Measurements from ENCODE around the gene BOK.
"Not testable (repeated sequence)": the region's sequence is repeated elsewhere in the genome, so short reads cannot be mapped to it uniquely, and the experiment has no call there.

BOK gene, protein sequence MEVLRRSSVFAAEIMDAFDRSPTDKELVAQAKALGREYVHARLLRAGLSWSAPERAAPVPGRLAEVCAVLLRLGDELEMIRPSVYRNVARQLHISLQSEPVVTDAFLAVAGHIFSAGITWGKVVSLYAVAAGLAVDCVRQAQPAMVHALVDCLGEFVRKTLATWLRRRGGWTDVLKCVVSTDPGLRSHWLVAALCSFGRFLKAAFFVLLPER

DNA sequence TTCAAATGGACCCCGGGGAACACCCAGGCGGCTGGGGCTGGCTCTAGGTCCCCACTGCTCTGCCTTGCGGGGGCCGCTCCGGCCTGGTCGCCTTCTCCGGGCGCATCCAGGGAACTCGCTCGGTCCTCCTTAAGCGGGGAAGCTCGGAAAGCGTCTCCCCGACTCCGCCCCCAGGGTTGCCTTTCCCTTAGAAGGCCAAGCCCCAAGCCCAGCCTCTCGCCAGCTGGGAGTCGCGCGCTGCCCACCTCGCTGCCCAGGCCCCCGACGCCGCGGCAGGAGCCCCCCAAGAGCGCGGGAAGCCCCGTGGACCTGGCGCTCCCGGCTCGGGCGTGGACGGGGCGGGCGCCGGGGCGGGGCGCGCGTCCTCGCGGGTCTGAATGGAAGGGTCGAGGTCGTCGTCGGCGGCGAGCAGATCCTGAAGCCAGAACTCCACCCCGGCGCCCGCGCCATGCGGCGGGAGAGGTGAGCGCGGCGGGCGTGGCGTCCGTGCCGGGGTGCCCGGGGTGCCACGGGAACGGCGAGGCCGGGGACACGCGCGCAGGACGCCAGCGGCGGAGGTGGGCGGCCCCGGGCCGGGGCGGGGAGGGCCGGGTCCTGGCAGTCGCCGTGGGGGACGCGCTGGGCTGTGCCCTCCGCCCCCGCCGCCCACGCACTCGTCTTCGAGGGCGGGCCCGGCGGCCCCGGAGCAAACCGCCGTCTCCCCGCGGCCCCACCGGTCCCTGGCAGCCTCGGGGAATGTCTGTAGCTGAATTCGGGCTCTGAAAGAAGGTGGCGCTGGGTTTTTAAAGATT is at the start of gene BOK:
BOK (plus strand) TSS at position 214 of the 791 bp plus-strand sequence. CDS start 739 bp downstream, outside the sequence.
- DNase-seq, result peak; percentile 71

GRCh38 chr2:241509155-241509784 is 49.3 kb upstream of the BOK start:
- DNase-seq, result no peak

DNA sequence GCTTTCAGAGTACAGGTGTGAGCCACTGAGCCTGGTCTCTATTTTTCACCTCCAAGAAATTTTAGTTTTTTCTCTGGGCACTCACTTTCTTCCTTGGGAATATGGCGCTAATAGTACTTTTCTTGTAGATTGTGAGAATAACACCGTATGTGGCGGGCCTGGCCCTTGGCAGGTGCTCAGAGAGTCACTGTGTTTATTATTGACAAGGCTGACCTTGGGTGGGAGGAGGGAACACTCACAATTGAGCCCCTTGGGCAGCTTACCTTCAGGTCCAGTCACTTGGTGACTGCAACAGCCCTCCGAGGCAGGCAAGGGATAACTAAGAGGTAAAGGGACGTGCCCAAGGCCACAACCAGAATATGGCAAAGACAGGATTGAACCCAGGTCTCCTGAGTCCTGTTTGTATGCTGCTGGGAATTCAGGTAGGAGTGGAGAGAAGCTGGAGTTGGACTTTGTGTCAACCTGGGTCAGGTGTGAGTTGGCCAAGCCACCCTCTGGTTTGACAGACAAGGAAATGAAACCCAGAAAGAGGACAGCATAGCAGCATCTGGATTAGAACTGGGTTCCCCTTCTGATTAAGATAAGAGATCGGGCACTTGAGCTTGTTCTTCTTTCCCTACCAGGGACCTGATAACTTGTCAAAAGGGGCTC is 47.3 kb upstream of the BOK start:
- no peak for DNase-seq

- DNase-seq, result no peak
Observed at GRCh38 chr2:241514553-241514952, 44.0 kb upstream of the BOK start.

GRCh38 chr2:241514986-241515737 is 43.4 kb upstream of the BOK start:
- DNase-seq, result no peak

DNA sequence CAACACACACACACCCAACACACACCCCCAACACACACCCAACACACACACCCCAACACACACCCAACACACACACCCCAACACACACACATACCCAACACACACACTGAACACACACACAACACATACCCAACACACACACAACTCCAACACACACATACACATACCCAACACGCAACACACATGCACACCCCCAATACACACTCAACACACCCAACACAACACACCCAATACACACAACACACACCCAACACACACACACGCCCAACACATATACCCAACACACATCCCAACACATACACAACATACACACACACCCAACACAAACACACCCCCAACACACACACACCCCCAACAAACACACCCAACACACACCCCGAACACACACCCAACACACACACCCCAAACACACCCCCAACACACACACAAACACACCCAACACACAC is 42.0 kb upstream of the BOK start:
- DNase-seq, result no peak

- DNase-seq, result no peak
Observed at GRCh38 chr2:241517297-241517696, 41.2 kb upstream of the BOK start.

DNA sequence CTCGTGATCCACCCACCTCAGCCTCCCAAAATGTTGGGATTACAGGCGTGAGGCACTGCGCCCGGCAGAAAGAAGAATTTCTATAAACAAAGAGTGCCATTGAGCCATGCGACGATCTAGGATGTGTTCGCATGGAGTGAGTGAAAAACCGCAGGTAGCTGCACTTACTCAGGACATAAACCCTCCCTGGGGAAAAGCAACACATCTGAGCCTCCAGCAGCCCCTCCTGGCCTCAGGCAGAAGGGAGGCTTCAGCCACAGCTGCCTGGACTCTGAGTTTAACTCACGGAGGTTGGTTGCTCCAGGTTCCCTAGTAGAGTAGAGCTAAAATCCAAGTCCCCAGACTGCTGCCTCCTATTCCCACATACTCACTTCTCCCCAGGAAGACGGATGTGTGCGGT is 38.9 kb upstream of the BOK start:
- no peak for DNase-seq

DNA sequence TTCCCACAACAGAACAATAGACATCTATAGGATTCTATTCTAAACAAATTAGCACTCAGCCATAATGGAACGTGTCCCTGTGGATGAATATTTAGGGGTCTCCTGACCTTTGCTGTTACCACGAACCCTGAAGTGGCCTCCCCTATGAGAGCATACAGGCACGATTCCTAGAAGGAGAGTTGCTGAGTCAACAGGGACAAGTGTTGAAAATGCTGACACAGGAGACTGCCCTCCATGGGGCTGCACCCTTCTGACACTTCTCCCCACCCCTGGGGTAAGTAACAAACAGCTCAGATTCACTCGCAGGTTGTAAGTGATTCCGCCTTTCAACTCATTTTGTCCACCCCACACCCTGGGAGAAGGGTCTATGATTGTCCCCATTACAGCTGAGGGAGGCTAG is 36.1 kb upstream of the BOK start:
- no peak for DNase-seq

GRCh38 chr2:241525818-241526780 is 32.4 kb upstream of the BOK start:
- not testable (repeated sequence) for DNase-seq

GRCh38 chr2:241530571-241530970 is 28.0 kb upstream of the BOK start:
- DNase-seq, result no peak

DNA sequence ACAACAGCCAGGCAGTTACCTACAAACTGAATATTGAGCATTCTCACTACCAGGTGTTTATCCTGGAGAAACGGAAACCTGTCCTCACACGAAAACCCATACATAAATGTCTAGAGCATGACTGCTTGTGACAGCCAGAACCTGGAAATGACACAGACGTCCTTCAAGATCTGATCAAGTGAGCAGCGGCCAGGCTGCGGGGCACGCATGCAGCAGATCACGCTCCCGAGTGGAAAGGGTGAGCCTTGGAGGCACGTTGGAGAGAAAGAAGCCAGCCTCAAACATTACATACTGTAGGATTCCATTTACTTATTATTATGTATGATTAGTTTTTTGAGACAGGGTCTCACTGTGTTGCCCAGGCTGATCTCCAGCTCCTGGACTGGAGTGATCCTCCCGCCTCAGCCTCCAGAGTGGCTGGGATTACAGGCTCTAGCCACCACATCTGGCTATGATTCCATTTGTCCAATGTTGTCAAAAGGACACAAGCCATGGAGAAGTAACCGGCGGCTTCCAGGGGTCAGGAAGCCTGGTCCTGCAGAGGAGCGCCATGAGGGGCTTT is 27.3 kb upstream of the BOK start:
- no peak for DNase-seq

GRCh38 chr2:241532168-241532567 is 26.4 kb upstream of the BOK start:
- no peak for DNase-seq

DNA sequence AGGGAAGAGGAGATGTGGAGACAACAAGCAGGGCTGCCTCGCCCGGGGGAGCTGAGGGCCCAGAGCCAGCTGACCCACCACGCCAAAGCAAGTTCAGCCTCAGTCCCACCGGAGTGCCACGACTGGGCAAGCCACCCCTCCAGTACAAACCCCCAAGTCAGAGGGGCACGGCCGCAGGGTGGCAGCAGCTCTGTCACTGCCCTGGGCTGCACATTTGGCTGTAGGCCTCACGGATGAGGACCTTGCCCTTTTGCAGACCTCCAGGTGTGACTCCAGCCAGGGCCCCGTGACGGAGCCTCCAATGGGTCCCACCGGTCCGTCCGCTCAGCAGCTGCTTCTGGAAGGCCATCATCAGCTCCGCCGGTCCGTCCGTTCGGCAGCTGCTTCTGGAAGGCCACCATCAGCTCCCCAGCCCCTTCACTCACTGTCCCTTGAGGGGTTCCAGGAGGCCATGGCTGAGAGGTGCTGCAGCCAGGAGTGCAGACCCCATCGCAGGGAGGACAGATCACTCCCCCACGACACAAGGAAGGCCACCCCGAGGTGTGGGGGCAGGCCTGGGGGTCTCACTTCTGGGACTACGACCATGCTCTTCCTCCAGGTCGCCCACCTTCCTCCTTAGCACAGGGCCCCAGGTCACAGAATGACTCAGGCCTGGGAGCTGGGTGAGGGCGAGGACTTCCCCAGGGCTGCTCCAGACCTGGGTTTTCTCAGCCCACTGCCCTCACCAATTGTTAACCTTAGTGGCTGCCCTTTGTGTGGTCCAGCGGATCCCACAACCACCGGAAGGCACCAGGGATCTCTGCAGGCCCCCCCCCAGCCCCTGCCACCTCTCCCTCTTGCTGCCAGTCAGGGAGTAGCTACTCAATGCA is 25.6 kb upstream of the BOK start:
- DNase-seq, result no peak

DNA sequence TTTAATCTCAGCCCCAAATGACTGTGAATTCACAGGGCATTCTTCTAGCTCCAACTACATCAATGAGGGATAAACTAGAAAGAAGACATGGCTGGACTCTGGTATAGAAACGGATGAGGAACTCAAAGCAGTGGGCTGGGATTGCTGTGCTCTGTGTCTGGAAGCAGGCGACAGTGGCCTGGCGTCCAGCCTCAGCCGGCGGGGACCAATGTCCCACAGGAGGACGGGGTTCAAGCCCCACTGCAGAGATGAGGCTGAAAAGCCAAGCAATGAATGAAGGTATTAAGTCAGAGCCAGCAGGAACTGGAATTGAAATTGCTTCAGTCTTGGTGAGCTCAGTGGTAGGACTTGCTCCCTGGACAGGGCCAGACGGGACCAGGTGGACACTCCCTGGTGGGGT is 24.3 kb upstream of the BOK start:
- DNase-seq, result no peak

DNA sequence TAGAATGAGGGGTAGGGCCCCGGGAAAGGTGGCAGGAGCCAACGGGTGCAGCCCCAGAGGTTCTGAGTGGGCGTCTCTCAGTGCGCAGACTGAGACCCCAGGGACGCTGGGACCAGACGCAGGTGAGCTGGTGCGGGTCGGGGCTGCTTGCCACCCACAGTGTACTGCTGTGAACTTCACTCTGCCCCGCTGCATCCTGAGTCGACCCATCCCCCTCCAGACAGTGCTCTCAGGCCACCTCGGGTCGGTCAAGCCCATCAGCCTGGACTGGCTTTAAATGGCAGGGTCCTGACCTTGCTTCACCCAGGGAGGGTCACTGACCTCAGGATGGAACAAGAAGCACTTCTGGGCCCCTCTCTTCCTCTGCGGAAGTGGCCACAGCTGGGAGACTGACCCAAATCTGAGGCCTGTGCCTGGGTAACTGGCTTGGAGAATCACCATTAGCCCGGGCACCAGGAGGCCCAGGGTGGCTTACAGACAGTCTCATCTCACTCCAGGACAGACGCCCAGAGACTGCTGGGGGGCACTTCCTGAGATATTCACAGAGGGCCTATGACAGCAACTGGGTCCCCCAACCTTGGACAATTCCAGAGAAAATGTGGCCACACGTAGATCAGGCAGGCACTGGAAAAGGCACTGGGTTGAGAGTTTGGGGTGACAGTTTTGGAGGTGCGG is 23.7 kb upstream of the BOK start:
- DNase-seq, result no peak

DNA sequence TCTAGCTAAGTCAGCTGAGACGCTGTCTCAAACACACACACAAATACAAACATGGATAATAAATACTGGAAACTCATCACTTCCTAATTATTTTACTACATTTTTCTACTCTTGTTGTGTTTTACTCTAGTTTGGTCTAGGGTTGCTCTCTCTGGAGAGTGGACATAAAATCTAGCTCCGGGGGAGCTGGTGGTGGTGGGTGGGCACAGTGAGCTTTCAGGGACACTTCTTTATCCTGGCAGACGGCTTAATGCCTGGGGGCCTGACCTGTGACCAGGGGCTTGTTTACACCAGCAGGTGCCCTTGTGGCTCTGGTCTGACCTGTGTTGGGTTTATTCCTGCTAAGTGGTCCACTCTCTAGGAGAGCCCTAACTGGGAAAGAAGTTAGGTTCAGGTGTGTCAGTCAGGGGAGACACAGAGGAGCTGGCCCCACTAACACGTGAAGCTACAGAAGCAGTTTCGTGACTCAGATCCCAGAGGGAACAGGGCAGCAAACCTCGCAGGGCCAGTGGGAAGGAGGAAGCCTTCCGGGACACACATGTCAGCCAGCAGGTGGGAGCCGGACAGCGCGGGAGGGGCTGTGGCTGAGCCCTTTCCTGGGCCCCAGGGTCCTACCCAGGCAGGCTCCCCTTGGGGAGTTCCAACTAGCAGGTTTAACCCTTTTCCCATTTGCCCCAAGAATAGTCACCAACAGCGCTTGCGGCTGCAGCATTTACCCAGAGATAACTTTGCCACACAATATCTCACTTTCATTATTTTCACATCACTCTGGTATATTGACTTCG is 22.5 kb upstream of the BOK start:
- no peak for DNase-seq

DNA sequence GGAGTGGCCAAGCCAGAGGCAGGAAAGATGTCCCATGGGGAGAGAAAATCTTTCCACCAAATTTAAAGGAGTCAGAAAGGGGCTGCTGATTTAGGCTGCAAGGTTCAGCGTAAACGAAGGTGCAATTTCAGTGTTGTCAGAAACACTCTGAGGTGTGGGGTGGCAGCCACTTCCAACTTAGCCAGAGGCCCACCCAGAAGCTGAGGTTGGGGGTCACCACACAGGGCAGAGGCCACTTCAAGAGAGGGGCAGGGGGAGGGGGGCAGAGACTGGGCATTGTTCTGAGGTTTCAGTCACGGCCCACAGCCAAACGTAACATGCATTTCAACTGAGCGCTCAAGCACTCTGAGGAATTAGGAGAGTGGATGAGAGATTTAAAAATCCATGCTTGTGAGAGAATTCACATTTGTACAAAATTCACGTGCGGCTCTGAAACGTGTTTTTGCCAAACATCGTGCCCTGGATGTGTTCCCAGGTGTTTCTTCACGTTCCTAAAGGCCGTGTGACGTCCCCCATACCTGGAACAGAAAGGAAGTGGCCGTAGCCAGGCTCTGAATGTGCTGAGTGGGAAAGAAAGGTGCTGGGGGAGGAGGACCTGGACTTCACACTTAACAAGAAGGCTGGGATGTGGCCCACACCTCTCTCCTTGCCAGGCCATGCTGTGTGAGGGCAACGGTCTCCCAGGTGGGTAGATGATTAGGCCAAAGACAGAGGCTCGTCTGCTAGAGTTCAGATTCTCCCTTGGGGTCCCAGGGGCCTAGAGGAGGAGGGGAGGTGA is 19.5 kb upstream of the BOK start:
- DNase-seq, result no peak
